ENCODE results near the gene TPD52L1. TPM values are rescaled to one million over a fixed set of nuclear protein-coding genes. Genes with fewer than 3 reads are reported as not detected.

Gene TPD52L1
- total RNA-seq, 6 experiments from 2014 or later, result 36.8 to 119 (median 47.7) TPM

DNA sequence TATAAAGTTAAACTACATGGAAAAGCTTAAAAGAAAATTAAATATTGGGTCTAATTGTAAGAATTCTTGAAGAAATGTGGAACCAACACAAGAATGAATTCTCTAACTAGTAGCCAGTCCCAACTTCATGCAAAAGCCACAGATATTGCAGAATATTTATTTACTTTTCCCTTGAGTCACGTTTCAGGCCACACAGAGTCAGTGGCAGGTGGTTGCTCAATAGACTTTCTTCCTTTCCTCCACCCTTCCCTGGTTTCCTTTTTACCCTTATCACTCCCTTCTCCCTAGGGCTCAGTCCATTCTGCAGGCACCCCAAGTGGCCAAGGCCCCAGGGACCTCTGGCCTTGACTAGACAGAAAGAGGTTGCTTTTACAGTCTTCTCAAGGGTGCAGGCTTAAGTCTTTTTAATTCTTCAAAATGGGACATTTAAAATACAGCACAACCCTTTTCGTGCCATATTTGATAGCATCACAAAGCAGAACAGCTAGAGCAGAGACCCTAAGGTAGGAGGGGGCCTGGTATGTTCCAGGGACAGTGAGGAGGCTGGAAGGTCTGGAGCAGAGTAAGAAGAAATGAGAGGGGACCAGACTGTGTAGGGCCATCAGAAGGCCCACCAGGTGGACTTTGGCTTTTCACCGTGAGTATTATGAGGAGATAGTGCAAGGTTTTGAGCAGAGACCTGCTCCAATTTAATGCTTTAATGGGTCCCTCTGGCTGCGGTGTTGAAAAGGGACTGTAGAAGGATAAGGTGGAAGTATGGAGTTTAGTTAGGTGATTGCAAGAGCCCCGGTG is 83.2 kb downstream of the TPD52L1 start:
- Histone ChIP-seq H3K9me3 (no peaks in the 10 kb centered on the region), H3K4me1 (no peaks in the 10 kb centered on the region), H3K36me3 (no peaks in the 10 kb centered on the region), H3K4me3 (no peak overlapping the region), H3K27me3 (no peaks in the 10 kb centered on the region), H3K27ac (no peak overlapping the region)
- TF ChIP-seq, protein P1, sequence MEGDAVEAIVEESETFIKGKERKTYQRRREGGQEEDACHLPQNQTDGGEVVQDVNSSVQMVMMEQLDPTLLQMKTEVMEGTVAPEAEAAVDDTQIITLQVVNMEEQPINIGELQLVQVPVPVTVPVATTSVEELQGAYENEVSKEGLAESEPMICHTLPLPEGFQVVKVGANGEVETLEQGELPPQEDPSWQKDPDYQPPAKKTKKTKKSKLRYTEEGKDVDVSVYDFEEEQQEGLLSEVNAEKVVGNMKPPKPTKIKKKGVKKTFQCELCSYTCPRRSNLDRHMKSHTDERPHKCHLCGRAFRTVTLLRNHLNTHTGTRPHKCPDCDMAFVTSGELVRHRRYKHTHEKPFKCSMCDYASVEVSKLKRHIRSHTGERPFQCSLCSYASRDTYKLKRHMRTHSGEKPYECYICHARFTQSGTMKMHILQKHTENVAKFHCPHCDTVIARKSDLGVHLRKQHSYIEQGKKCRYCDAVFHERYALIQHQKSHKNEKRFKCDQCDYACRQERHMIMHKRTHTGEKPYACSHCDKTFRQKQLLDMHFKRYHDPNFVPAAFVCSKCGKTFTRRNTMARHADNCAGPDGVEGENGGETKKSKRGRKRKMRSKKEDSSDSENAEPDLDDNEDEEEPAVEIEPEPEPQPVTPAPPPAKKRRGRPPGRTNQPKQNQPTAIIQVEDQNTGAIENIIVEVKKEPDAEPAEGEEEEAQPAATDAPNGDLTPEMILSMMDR (IDR thresholded peaks at IDR 0.05), result no peak
- TF ChIP-seq POLR2A (IDR thresholded peaks at IDR 0.05), result no peak
- DNase-seq (no peak), ATAC-seq (peak in 2 of 4 donors; percentile 53 to 60)
- intact Hi-C loops (cut with DNase I), result no loop called here
- 67% methylated on average over 5 of the region's 5 CpGs for WGBS (ENCODE audit: insufficient coverage, low coverage, low lambda C conversion rate, missing lambda C conversion rate)

DNA sequence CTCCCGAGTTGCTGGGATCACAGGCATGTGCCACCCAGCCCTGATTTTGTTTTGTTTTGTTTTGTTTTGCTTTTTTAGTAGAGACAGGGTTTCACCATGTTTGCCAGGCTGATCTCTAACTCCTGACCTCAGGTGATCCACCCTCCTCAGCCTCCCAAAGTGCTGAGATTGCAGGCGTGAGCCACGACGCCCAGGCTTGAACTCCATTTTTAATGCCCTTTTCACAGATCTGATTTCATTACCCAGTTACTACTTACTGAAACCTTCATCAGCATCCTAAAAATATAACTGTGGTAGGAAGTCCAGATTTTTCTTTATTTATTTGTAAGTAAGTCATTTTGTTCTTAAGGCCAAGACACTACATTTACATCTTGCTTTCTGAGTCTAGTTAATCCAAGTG is 84.2 kb downstream of the TPD52L1 start:
- intact Hi-C loops (cut with DNase I), result no loop called here
- no peak for TF ChIP-seq POLR2A (IDR thresholded peaks at IDR 0.05)
- TF ChIP-seq, protein P1 (IDR thresholded peaks at IDR 0.05), result no peak

DNA sequence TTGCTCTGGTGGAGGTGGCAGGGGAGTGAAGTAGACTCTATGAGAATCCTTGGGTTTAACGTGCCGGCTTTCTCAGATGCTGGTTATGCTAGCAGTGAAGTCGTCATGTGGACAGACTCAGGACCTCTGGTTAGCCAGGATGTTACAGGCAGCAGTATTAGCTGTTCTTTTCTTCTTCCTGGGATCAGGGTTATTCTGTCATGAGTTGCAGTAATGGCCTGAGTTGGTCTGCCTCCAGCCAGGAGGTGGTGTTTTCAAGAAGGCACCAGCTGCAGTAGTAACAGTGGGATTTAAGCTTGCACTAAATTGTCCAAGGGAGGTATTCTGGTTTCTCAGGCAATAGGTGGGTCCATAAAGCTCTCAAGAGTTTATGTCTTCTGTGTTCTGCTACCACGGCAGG is 91.5 kb downstream of the TPD52L1 start:
- Histone ChIP-seq H3K27ac (no peak overlapping the region), H3K36me3 (no peaks in the 10 kb centered on the region), H3K4me1 (no peaks in the 10 kb centered on the region), H3K27me3 (no peaks in the 10 kb centered on the region), H3K4me3 (no peak overlapping the region), H3K9me3 (no peaks in the 10 kb centered on the region)
- no peak for ATAC-seq
- no peak for TF ChIP-seq POLR2A (IDR thresholded peaks at IDR 0.05)
- TF ChIP-seq, protein P1 (IDR thresholded peaks at IDR 0.05), result no peak
- no peak for DNase-seq
- 90% methylated on average over 2 of the region's 4 CpGs for WGBS (ENCODE audit: insufficient coverage, low coverage, low lambda C conversion rate, missing lambda C conversion rate)
- intact Hi-C loops (cut with DNase I), result no loop called here

More for the DNA sequence above, 84.2 kb downstream of the TPD52L1 start:
- 90% methylated on average over 4 of the region's 4 CpGs for WGBS (ENCODE audit: insufficient coverage, low coverage, low lambda C conversion rate, missing lambda C conversion rate)
- Histone ChIP-seq H3K4me3 (no peak overlapping the region), H3K36me3 (no peaks in the 10 kb centered on the region), H3K4me1 (no peaks in the 10 kb centered on the region), H3K27me3 (no peaks in the 10 kb centered on the region), H3K27ac (no peak overlapping the region), H3K9me3 (no peaks in the 10 kb centered on the region)
- no peak for ATAC-seq
- DNase-seq, result no peak

DNA sequence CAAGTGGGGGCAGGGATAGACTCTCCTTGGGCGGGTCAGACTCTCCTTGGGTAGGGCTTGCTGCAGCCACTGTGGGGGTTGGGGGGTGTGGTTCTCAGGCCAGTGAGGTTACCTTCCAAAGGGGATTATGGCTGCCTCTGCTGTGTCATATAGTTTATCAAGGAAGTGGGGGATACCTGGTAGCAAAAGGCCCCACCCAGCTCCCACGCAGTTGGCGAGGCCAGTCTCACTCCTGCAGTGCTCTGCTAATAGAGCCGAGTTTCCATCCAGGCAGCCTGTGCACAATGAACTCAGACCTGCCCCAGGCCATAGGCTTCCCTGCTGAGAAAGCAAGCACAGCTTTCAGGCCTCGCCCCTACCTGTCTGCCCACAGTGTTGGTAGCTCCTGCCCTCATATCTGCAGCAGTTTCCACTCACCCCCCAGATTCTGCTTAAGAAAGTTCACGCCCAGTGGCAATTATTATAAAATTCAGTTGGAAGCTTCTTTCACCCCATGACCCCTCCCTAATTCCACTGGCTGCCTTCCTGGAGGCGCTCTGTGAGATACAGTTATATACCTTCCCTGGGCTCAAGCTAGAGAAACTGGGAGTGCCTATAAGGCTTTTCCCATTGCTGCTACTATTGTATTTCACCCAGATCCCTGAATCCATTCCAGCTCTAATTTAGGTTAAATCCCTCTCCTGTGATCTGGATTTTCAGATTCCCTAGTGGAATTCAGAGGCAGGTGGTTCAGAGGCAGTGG is 92.1 kb downstream of the TPD52L1 start:
- intact Hi-C loops (cut with DNase I), result no loop called here
- H3K27ac ChIP-seq, result no peak overlapping the region
- no peaks in the 10 kb centered on the region for H3K4me1 ChIP-seq
- no peaks in the 10 kb centered on the region for H3K27me3 ChIP-seq
- no peaks in the 10 kb centered on the region for H3K36me3 ChIP-seq
- no peaks in the 10 kb centered on the region for H3K9me3 ChIP-seq
- DNase-seq (no peak), ATAC-seq (no peak)
- 100% methylated on average over 3 of the region's 7 CpGs for WGBS (ENCODE audit: insufficient coverage, low coverage, low lambda C conversion rate, missing lambda C conversion rate)
- H3K4me3 ChIP-seq, result no peak overlapping the region
- TF ChIP-seq, protein P1 (IDR thresholded peaks at IDR 0.05), result no peak
- TF ChIP-seq POLR2A (IDR thresholded peaks at IDR 0.05), result no peak

Measured in right lobe of liver (tissue), 6 donors.